ENCODE results near the gene GTF2F1.
"Not testable (repeated sequence)": the region's sequence is repeated elsewhere in the genome, so short reads cannot be mapped to it uniquely, and the experiment has no call there.

GTF2F1 gene

GRCh38 chr19:6352381-6353165 is 40.4 kb downstream of the GTF2F1 start:
- no peak for DNase-seq

GRCh38 chr19:6350688-6351087 is 42.3 kb downstream of the GTF2F1 start:
- no peak for DNase-seq

- not testable (repeated sequence) for DNase-seq
Observed at GRCh38 chr19:6349271-6349670, 43.7 kb downstream of the GTF2F1 start.

DNA sequence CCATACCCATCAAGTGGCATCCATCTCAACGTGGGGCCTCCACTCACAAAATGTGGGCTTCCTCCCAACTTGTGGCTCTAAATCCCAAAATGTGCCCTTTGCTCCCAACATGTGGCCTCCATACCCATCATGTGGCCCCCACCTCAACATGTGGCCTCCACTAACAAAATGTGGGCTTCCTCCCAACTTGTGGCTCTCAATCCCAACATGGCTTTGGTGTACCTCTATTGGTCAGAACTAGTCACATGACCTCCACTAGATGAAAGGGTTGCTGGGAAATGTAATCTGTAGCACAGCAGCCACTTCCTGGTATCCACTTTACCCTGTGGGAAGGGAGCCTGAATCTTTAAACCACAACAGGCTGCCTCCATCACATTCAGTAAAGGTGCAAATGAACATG is 49.5 kb downstream of the GTF2F1 start:
- no peak for DNase-seq

- no peak for DNase-seq
Observed at GRCh38 chr19:6340493-6341201, 52.3 kb downstream of the GTF2F1 start.

- no peak for DNase-seq
Observed at GRCh38 chr19:6334490-6335285, 58.3 kb downstream of the GTF2F1 start.

DNA sequence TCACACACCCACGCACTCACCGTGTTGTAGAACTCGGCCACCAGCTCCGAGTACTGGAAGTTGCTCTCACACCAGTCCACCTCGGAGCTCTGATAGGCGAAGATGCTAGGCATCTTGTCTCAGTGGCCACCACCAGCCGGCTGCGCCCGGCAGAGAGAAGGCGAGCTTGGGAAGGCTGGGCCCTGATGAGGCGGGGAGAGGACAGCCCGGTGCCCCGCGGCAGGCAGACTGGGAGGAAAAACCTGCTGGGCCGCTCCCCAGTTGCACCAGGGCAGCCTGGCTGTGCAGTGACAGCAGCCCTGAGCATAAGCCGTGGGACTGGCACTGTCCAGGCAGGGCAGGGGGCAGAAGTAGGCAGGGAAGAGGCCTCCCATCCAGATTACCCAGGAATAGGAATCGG is 59.5 kb downstream of the GTF2F1 start, which contains the start of gene ACER1:
ACER1 (minus strand) TSS at position 174 of the 400 bp plus-strand sequence; CDS start at position 113, 61 bp downstream.
- no peak for DNase-seq
